GM12873 (cell line): Measurements from ENCODE around the gene MREG.

Experiments
- CTCF ChIP-seq: IDR thresholded peaks from 2 replicates; pipeline ENCODE4 v1.5.1; 2012; ENCODE audit warnings: low read depth, mild to moderate bottlenecking, moderate library complexity, low read length, control low read depth; ENCODE audit not compliant: insufficient read depth; ENCODE audit errors: missing control alignments

MREG gene

GRCh38 chr2:215942194-215942593, 71.2 kb downstream of the MREG start:
- TF ChIP-seq CTCF = no peak

- no peak for TF ChIP-seq CTCF
Observed at GRCh38 chr2:215941726-215942125, 71.6 kb downstream of the MREG start.

- no peak for TF ChIP-seq CTCF
Observed at GRCh38 chr2:215940645-215941184, 72.6 kb downstream of the MREG start.

GRCh38 chr2:215937190-215937589, 76.2 kb downstream of the MREG start:
- no peak for TF ChIP-seq CTCF

- TF ChIP-seq CTCF = no peak
Observed at GRCh38 chr2:215933151-215933550, 80.2 kb downstream of the MREG start.

GRCh38 chr2:215931256-215931903, 82.0 kb downstream of the MREG start:
- TF ChIP-seq CTCF = peak; percentile 96

- TF ChIP-seq CTCF = no peak
Observed at GRCh38 chr2:215930505-215931253, 82.7 kb downstream of the MREG start.
